ENCODE measurements around the gene HMGN1. TPM values are rescaled to one million over a fixed set of nuclear protein-coding genes. Genes with fewer than 3 reads are reported as not detected.
A peak's percentile ranks its signal among the peaks of the same experiment; 100 is the strongest.
"Not testable (repeated sequence)": the region's sequence is repeated elsewhere in the genome, so short reads cannot be mapped to it uniquely, and the experiment has no call there.

The HMGN1 gene
- total RNA-seq, 2 experiments from 2014 or later, result 264 to 492 TPM

GRCh38 chr21:39385299-39386145 lies 36.6 kb upstream of the HMGN1 start:
- ChIA-PET CTCF (ENCODE audit: unreplicated experiment) (interaction anchor here (1.0 kb wide), 1 partner anchor 12 kb away, joined by 3 read pairs; no protein-coding TSS in a partner anchor), POLR2A (interaction anchor here (0.7 to 2.5 kb wide), 2 partner anchors 9 to 553 kb away, joined by 3 to 15 read pairs; no protein-coding TSS in a partner anchor)
- Histone ChIP-seq H3K9me2 (ENCODE audit: insufficient read depth, low read length) (no peaks in the 10 kb centered on the region), H3K79me2 (ENCODE audit: insufficient read depth, low read depth, low read length) (peaks cover 22% of the 10 kb centered on the region; the same call in 1 of the 2 replicates), H3K4me3 (ENCODE audit: low read depth, low read length, poor library complexity, severe bottlenecking) (no peak overlapping the region), H3K4me1 (ENCODE audit: insufficient read depth, low read length, poor library complexity, severe bottlenecking) (peaks cover 28% of the 10 kb centered on the region), H3K4me2 (ENCODE audit: low read length) (peak overlapping the region; percentile 33; the same call in 1 of the 2 replicates), H4K20me1 (ENCODE audit: insufficient read depth, low read length) (no peaks in the 10 kb centered on the region), H2AFZ (ENCODE audit: low read length) (no peak overlapping the region), H3K27ac (ENCODE audit: low read depth, low read length, poor library complexity, severe bottlenecking) (no peak overlapping the region), H3K9me3 (ENCODE audit: low read length) (no peaks in the 10 kb centered on the region), H3K36me3 (ENCODE audit: insufficient read depth, low read length) (0 out of 2 replicates have a peak, but pooled peaks cover 5% of the 10 kb centered on the region)
- no peak for DNase-seq (ENCODE audit: low spot score)
- intact Hi-C loops (cut with micrococcal nuclease; ENCODE audit: unreplicated experiment), result no loop called here
- no peak for TF ChIP-seq EZH2phosphoT487 (IDR thresholded peaks at IDR 0.05; ENCODE audit: borderline replicate concordance, low read depth, low read length)
- no peak for TF ChIP-seq CTCF (conservative IDR thresholded peaks at IDR 0.05; ENCODE audit: low read length)
- no TSS peak for BruUV-seq (replicated peaks)

GRCh38 chr21:39384674-39385298 lies 35.9 kb upstream of the HMGN1 start:
- Histone ChIP-seq H3K27ac (ENCODE audit: low read depth, low read length, poor library complexity, severe bottlenecking) (no peak overlapping the region), H3K4me1 (ENCODE audit: insufficient read depth, low read length, poor library complexity, severe bottlenecking) (peaks cover 29% of the 10 kb centered on the region), H3K4me3 (ENCODE audit: low read depth, low read length, poor library complexity, severe bottlenecking) (no peak overlapping the region), H2AFZ (ENCODE audit: low read length) (no peak overlapping the region), H3K36me3 (ENCODE audit: insufficient read depth, low read length) (0 out of 2 replicates have a peak, but pooled peaks cover 5% of the 10 kb centered on the region), H4K20me1 (ENCODE audit: insufficient read depth, low read length) (no peaks in the 10 kb centered on the region), H3K9me2 (ENCODE audit: insufficient read depth, low read length) (no peaks in the 10 kb centered on the region), H3K79me2 (ENCODE audit: insufficient read depth, low read depth, low read length) (peaks cover 20% of the 10 kb centered on the region; the same call in 1 of the 2 replicates), H3K4me2 (ENCODE audit: low read length) (0 out of 2 replicates have a peak overlapping the region, but pooled peaks have one; percentile 1), H3K9me3 (ENCODE audit: low read length) (no peaks in the 10 kb centered on the region)
- no TSS peak for BruUV-seq (replicated peaks)
- no peak for DNase-seq (ENCODE audit: low spot score)
- TF ChIP-seq EZH2phosphoT487 (IDR thresholded peaks at IDR 0.05; ENCODE audit: borderline replicate concordance, low read depth, low read length) (no peak), CTCF (conservative IDR thresholded peaks at IDR 0.05; ENCODE audit: low read length) (no peak)
- POLR2A ChIA-PET, result interaction anchor here (0.7 kb wide), 1 partner anchor 553 kb away, joined by 3 read pairs; no protein-coding TSS in a partner anchor
- CTCF ChIA-PET (ENCODE audit: unreplicated experiment), result interaction anchor here (1.0 kb wide), 1 partner anchor 11 kb away, joined by 3 read pairs; no protein-coding TSS in a partner anchor
- intact Hi-C loops (cut with micrococcal nuclease; ENCODE audit: unreplicated experiment), result no loop called here

GRCh38 chr21:39382096-39382495 lies 33.2 kb upstream of the HMGN1 start:
- H3K27ac ChIP-seq (ENCODE audit: low read depth, low read length, poor library complexity, severe bottlenecking); POLR2A ChIA-PET; H3K4me3 ChIP-seq (ENCODE audit: low read depth, low read length, poor library complexity, severe bottlenecking); H2AFZ ChIP-seq (ENCODE audit: low read length); CTCF ChIA-PET (ENCODE audit: unreplicated experiment); H3K79me2 ChIP-seq (ENCODE audit: insufficient read depth, low read depth, low read length); H4K20me1 ChIP-seq (ENCODE audit: insufficient read depth, low read length); BruUV-seq (replicated peaks); H3K9me3 ChIP-seq (ENCODE audit: low read length); H3K9me2 ChIP-seq (ENCODE audit: insufficient read depth, low read length); H3K36me3 ChIP-seq (ENCODE audit: insufficient read depth, low read length); intact Hi-C loops (cut with micrococcal nuclease; ENCODE audit: unreplicated experiment); DNase-seq (ENCODE audit: low spot score); H3K4me2 ChIP-seq (ENCODE audit: low read length): not testable (repeated sequence)
- H3K4me1 ChIP-seq (ENCODE audit: insufficient read depth, low read length, poor library complexity, severe bottlenecking), result peaks cover 18% of the 10 kb centered on the region

All from OCI-LY7 (cell line).